ENCODE data around the gene CDKN3.
"Not testable (repeated sequence)": the region's sequence is repeated elsewhere in the genome, so short reads cannot be mapped to it uniquely, and the experiment has no call there.

Gene CDKN3

DNA sequence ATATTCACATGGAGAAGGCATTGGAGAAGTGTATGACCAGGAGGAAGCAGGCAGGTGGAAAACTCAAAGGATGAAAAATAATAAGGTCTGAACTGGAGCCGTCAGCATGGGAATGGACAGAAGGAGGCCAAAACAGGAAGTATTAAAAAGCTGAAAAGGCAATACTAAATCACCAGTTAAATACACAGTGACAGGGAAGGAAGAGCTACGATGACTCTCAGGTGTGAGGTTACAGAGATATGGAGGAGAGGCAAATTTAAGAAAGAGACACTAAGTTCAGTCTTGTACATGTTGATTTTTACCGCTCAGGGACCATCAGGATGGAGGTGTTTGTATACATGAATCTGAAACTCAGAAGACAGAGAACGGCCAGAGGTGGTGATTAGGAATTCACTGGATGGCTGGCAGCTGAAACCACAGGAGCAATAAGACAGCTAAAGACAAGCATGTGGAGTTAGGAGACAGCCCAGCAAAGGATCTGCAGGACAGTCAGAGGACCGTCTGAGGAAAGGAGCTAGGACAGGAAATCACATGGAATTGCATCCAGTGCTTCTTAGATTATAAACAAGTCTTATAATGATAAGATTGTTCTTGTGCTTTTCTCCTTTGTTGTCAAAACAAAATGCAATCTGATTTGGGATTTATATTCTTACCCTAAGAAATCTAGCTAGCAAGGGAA is 33.9 kb upstream of the CDKN3 start:
- Mint-ChIP-seq H3K4me3 (no peak overlapping the region), H3K9me3 (no peaks in the 10 kb centered on the region), H3K4me1 (ENCODE audit: low read depth) (no peaks in the 10 kb centered on the region), H3K27me3 (peaks cover 13% of the 10 kb centered on the region), H3K36me3 (ENCODE audit: low read depth) (no peaks in the 10 kb centered on the region), H3K27ac (no peak overlapping the region)
- no peak for DNase-seq

GRCh38 chr14:54364555-54365415 is 32.0 kb upstream of the CDKN3 start:
- no peak for DNase-seq
- no peak overlapping the region for H3K27ac Mint-ChIP-seq
- no peak overlapping the region for H3K4me3 Mint-ChIP-seq
- H3K36me3 Mint-ChIP-seq (ENCODE audit: low read depth), result no peaks in the 10 kb centered on the region
- H3K27me3 Mint-ChIP-seq, result peaks cover 5% of the 10 kb centered on the region
- H3K9me3 Mint-ChIP-seq, result no peaks in the 10 kb centered on the region
- no peaks in the 10 kb centered on the region for H3K4me1 Mint-ChIP-seq (ENCODE audit: low read depth)

GRCh38 chr14:54366736-54367735 is 29.8 kb upstream of the CDKN3 start:
- no peaks in the 10 kb centered on the region for H3K4me1 Mint-ChIP-seq (ENCODE audit: low read depth)
- H3K36me3 Mint-ChIP-seq (ENCODE audit: low read depth), result no peaks in the 10 kb centered on the region
- H3K27ac Mint-ChIP-seq, result no peak overlapping the region
- H3K4me3 Mint-ChIP-seq, result no peak overlapping the region
- no peaks in the 10 kb centered on the region for H3K9me3 Mint-ChIP-seq
- no peak for DNase-seq
- H3K27me3 Mint-ChIP-seq, result no peaks in the 10 kb centered on the region

GRCh38 chr14:54368291-54368690 is 28.5 kb upstream of the CDKN3 start:
- H3K36me3 Mint-ChIP-seq (ENCODE audit: low read depth), result no peaks in the 10 kb centered on the region
- no peak for DNase-seq
- H3K27me3 Mint-ChIP-seq, result no peaks in the 10 kb centered on the region
- H3K4me1 Mint-ChIP-seq (ENCODE audit: low read depth), result no peaks in the 10 kb centered on the region
- H3K9me3 Mint-ChIP-seq, result no peaks in the 10 kb centered on the region
- no peak overlapping the region for H3K27ac Mint-ChIP-seq
- H3K4me3 Mint-ChIP-seq, result no peak overlapping the region

DNA sequence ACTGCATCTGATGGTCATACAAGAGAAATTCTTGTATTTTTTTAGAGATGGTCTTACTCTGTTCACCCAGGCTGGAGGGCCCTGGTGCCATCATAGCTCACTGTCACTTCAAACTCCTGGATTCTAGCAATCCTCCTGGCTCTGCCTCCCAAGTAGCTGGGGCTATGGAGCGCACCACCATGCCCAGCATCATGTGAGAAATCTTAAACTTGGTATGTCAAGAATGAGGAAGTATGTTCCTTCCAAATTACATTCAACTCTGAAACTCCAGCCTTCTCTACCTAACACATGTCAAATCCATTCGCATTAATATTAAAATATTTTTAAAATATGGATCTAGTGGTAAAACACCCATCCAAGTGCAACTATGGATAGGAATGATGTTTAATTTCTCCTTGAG is 27.5 kb upstream of the CDKN3 start:
- DNase-seq, result no peak
- Mint-ChIP-seq H3K27me3 (no peaks in the 10 kb centered on the region), H3K9me3 (no peaks in the 10 kb centered on the region), H3K36me3 (ENCODE audit: low read depth) (no peaks in the 10 kb centered on the region), H3K4me1 (ENCODE audit: low read depth) (no peaks in the 10 kb centered on the region), H3K4me3 (no peak overlapping the region), H3K27ac (no peak overlapping the region)

DNA sequence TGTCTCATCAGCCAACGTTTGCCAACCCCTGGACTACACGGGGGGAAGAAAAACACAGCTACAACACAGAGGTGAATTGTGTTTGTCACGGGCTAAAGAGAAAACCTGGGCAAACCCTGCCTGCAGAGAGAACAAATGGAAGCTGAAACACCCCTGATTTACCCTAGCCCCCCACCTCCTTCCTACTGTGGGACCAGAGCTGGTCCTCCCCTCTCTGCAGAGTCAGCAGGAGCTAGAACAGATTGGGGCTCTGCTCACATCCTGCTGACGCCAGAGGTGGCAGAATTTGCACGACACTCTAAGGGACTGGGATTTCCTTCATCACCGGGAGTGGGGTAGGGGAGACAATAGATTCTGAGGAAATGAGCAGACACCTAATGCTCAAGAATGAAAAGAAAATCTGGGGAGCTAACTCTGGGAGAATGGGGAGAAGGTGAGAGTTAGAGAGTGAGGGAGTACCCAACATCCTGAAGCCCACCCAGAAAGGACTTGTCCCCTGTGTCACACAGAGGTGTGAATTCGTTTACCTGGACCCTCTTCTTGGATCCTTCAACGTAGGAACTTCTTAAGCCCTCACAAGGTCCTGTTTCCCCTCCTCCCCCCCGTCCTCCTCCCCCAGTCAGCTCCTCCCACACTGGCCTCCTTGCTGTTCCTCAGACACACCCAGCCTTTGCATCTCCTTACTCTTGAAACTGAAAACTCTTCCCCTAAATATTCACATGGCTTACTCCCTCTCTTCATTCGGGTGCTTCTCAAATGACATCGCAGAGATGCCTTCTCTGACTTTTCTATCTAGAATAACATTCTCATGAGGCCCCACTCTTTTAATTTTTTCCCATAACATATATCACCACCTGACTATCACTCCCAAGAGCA is 26.2 kb upstream of the CDKN3 start:
- Mint-ChIP-seq H3K36me3 (ENCODE audit: low read depth) (no peaks in the 10 kb centered on the region), H3K4me3 (no peak overlapping the region), H3K27ac (no peak overlapping the region), H3K9me3 (no peaks in the 10 kb centered on the region), H3K4me1 (ENCODE audit: low read depth) (no peaks in the 10 kb centered on the region), H3K27me3 (no peaks in the 10 kb centered on the region)
- DNase-seq, result no peak

DNA sequence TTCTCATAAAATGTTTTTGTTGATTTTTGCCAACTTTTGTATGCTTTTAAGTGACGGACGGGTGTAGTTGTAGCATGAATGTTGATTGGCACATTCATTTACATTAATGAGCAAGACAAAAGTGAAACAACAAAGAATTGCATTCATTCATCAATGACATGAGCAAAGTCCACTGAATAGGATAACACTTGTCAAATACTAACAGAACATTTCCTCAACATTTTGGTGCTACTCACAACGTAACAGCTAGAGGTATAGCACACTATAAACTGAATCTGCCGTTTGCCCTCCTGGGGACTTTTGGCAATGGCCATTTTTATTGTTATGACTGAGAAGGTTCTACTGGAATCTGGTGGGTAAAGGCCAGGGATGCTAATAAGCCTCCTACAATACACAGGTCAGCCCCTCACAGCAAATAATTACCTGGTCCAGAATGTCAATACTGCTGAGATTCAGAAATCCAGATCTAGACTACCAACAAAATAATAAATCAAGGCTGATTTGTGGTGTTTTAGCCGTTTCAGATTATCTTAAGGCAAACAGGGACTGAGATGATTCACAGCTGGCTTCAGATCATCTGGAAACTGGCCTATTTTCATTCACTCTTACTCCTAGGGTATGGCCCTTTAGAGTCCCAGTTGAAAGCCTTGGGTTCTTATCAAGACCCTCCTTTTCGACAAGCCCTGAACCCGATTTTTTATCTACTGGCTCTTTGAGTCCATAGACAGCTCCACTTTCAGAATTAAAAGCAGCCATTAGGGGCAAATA is 22.5 kb upstream of the CDKN3 start:
- no peak overlapping the region for H3K4me3 Mint-ChIP-seq
- DNase-seq, result no peak
- peaks cover 5% of the 10 kb centered on the region for H3K27me3 Mint-ChIP-seq
- H3K36me3 Mint-ChIP-seq (ENCODE audit: low read depth), result no peaks in the 10 kb centered on the region
- no peaks in the 10 kb centered on the region for H3K4me1 Mint-ChIP-seq (ENCODE audit: low read depth)
- no peaks in the 10 kb centered on the region for H3K9me3 Mint-ChIP-seq
- no peak overlapping the region for H3K27ac Mint-ChIP-seq

- H3K4me3 Mint-ChIP-seq, result no peak overlapping the region
- H3K27ac Mint-ChIP-seq, result no peak overlapping the region
- H3K4me1 Mint-ChIP-seq (ENCODE audit: low read depth), result no peaks in the 10 kb centered on the region
- no peak for DNase-seq
- peaks cover 5% of the 10 kb centered on the region for H3K27me3 Mint-ChIP-seq
- no peaks in the 10 kb centered on the region for H3K36me3 Mint-ChIP-seq (ENCODE audit: low read depth)
- no peaks in the 10 kb centered on the region for H3K9me3 Mint-ChIP-seq
Measured at GRCh38 chr14:54377501-54377900, 19.3 kb upstream of the CDKN3 start.

DNA sequence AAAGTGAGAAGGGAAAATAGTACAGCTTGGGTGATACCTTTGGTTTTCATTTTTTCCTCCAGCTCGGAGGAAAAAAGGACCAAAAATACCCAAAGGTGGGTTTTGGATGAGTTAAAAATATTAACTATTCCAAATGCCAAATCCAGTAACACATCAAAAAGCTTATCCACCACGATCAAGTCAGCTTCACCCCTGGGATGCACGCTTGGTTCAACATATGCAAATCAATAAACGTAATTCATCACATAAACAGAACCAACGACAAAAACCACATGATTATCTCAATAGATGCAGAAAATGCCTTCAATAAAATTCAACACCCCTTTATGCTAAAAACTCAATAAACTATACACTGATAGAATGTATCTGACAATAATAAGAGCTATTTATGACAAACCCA is 17.9 kb upstream of the CDKN3 start:
- H3K27me3 Mint-ChIP-seq, DNase-seq: not testable (repeated sequence)

GRCh38 chr14:54380558-54380957 is 16.2 kb upstream of the CDKN3 start:
- H3K36me3 Mint-ChIP-seq (ENCODE audit: low read depth); H3K4me3 Mint-ChIP-seq; H3K4me1 Mint-ChIP-seq (ENCODE audit: low read depth); H3K9me3 Mint-ChIP-seq; DNase-seq; H3K27me3 Mint-ChIP-seq; H3K27ac Mint-ChIP-seq: not testable (repeated sequence)

More for the DNA sequence above, 17.9 kb upstream of the CDKN3 start:
- not testable (repeated sequence) for H3K27ac Mint-ChIP-seq; H3K36me3 Mint-ChIP-seq (ENCODE audit: low read depth); H3K4me3 Mint-ChIP-seq; H3K4me1 Mint-ChIP-seq (ENCODE audit: low read depth); H3K9me3 Mint-ChIP-seq

DNA sequence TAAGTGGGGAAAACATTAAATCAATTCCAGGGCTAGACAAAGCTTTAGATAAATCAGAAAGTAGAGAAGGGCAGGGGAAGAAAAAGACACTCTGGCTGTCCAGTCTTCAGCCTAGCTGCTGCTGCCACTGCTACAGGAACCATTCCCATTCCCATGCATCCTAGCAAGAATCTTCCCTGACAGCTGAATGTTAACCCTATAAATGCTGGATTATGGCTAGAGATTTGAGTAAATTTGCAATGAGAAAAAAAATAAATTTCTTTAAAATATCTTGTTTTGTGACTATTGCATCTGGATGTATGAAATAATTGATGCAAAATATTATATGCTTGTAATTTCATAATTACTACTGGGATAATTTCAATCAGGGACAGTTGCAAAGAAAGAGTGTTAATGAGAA is 15.0 kb upstream of the CDKN3 start:
- peaks cover 8% of the 10 kb centered on the region for H3K27me3 Mint-ChIP-seq
- H3K36me3 Mint-ChIP-seq (ENCODE audit: low read depth), result no peaks in the 10 kb centered on the region
- no peak overlapping the region for H3K4me3 Mint-ChIP-seq
- no peaks in the 10 kb centered on the region for H3K9me3 Mint-ChIP-seq
- DNase-seq, result no peak
- H3K27ac Mint-ChIP-seq, result no peak overlapping the region
- H3K4me1 Mint-ChIP-seq (ENCODE audit: low read depth), result no peaks in the 10 kb centered on the region

DNA sequence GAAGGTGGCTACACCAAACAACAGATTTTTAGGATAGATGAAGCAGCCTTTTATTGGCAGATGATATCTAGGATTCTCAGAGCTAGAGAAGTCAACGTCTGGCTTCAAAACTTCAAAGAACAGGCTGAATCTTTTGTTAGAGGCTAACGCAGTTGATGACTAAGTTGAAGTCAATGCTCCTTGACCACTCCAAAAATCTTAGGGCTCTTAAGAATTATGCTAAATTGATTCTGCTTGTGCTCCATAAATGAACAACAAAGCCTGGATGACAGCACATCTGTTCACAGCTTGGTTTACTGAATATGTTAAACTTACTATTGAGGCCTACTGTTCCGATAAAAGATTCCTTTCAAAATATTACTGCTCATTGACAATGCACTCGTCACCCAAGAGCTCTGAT is 13.0 kb upstream of the CDKN3 start:
- H3K4me3 Mint-ChIP-seq, result no peak overlapping the region
- DNase-seq, result no peak
- no peaks in the 10 kb centered on the region for H3K36me3 Mint-ChIP-seq (ENCODE audit: low read depth)
- H3K27me3 Mint-ChIP-seq, result peaks cover 20% of the 10 kb centered on the region
- H3K4me1 Mint-ChIP-seq (ENCODE audit: low read depth), result no peaks in the 10 kb centered on the region
- H3K9me3 Mint-ChIP-seq, result no peaks in the 10 kb centered on the region
- no peak overlapping the region for H3K27ac Mint-ChIP-seq

DNA sequence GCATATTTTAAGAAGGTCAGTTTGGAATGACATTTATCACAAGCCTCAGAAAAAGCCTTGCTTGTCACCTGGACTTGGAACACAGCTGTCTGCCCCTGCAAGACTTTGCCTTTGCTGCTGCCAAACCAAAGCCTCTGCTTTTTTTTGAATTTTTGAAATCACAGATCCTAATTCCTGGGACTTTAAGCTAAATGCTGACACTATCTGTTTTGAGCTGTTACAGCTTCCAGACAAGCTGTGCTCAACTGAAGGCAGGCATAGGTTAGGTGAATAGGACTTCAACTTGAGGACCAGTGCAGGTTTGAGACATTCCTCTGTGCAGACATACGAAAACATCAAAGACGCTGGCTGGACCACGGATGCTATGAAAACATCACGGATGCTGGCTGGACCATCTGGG is 11.3 kb upstream of the CDKN3 start:
- Mint-ChIP-seq H3K27ac (no peak overlapping the region), H3K9me3 (no peaks in the 10 kb centered on the region), H3K4me1 (ENCODE audit: low read depth) (no peaks in the 10 kb centered on the region), H3K27me3 (peaks cover 20% of the 10 kb centered on the region), H3K36me3 (ENCODE audit: low read depth) (no peaks in the 10 kb centered on the region), H3K4me3 (no peak overlapping the region)
- no peak for DNase-seq
